ENCODE measurements around the gene DUXA.
"Not testable (repeated sequence)": the region's sequence is repeated elsewhere in the genome, so short reads cannot be mapped to it uniquely, and the experiment has no call there.

The DUXA gene

GRCh38 chr19:57135797-57136196 is 31.5 kb downstream of the DUXA start:
- Histone ChIP-seq H3K9me3 (ENCODE audit: insufficient read depth, low read length) (no peaks in the 10 kb centered on the region), H3K4me1 (ENCODE audit: insufficient read depth, insufficient read length) (no peaks in the 10 kb centered on the region), H3K36me3 (ENCODE audit: insufficient read depth, insufficient read length, low read length) (no peaks in the 10 kb centered on the region), H3K4me3 (ENCODE audit: insufficient read length, low read depth) (no peak overlapping the region), H3K27me3 (ENCODE audit: insufficient read depth, insufficient read length) (no peaks in the 10 kb centered on the region), H3K9ac (ENCODE audit: insufficient read length, low read depth) (no peak overlapping the region)
- no peak for DNase-seq (ENCODE audit: low read depth, low spot score)
- no peak for TF ChIP-seq ZNF274 (IDR thresholded peaks at IDR 0.05; ENCODE audit: low read depth, low read length)

DNA sequence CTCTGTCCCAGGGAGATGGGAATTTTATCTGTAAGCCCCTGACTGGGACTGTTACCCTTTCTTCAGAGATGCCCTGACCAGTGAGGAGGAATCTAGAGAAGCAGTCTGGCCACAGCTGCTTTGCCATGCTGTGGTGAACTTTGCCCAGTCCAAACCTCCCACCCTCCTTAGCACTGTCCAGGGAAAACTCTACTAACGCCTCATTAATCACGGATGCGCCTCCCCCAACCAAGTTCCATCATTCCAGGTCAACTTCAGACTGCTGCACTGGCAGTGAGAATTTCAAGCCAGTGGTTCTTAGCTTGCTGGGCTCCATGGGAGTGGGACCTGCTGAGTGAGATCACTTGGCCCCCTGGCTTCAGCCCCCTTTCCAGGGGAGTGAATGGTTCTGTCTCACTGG is 39.9 kb downstream of the DUXA start:
- H3K9me3 ChIP-seq (ENCODE audit: insufficient read depth, low read length); H3K27me3 ChIP-seq (ENCODE audit: insufficient read depth, insufficient read length): not testable (repeated sequence)

GRCh38 chr19:57123882-57124281 is 43.4 kb downstream of the DUXA start:
- Histone ChIP-seq H3K36me3 (ENCODE audit: insufficient read depth, insufficient read length, low read length) (no peaks in the 10 kb centered on the region), H3K9ac (ENCODE audit: insufficient read length, low read depth) (no peak overlapping the region), H3K4me3 (ENCODE audit: insufficient read length, low read depth) (no peak overlapping the region), H3K4me1 (ENCODE audit: insufficient read depth, insufficient read length) (no peaks in the 10 kb centered on the region), H3K9me3 (ENCODE audit: insufficient read depth, low read length) (no peaks in the 10 kb centered on the region), H3K27me3 (ENCODE audit: insufficient read depth, insufficient read length) (peaks cover 9% of the 10 kb centered on the region)
- TF ChIP-seq SUZ12 (IDR thresholded peaks at IDR 0.05; ENCODE audit: extremely low read depth, insufficient read depth, insufficient read length): no peak
- no peak for TF ChIP-seq YY1 (IDR thresholded peaks at IDR 0.05; ENCODE audit: insufficient read depth, insufficient read length)
- no peak for TF ChIP-seq ZNF274 (IDR thresholded peaks at IDR 0.05; ENCODE audit: low read depth, low read length)
- DNase-seq (ENCODE audit: low read depth, low spot score): no peak

More for the DNA sequence above, 39.9 kb downstream of the DUXA start:
- not testable (repeated sequence) for H3K36me3 ChIP-seq (ENCODE audit: insufficient read depth, insufficient read length, low read length); H3K9ac ChIP-seq (ENCODE audit: insufficient read length, low read depth); H3K4me1 ChIP-seq (ENCODE audit: insufficient read depth, insufficient read length); DNase-seq (ENCODE audit: low read depth, low spot score); H3K4me3 ChIP-seq (ENCODE audit: insufficient read length, low read depth)

DNA sequence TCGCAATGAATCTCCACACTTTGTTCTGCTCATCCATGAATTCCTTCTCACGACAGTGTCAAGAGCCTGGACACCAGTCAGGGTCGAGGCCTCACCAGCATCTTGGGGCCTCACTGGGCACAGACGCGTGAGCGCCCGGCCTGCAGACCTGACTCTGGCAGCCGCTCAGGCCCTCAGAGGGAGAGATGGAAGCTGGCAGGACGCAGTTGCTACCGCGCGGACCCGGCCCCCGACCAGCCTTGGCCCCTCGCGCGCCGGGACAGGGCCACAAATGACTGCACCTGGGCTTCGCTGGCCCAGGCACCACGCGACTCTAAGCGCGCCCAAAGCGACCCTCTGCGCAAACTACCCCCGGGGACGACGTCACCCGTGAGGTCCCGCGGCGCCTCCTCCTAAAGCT is 48.4 kb downstream of the DUXA start:
- no peak for TF ChIP-seq ZNF274 (IDR thresholded peaks at IDR 0.05; ENCODE audit: low read depth, low read length)
- TF ChIP-seq YY1 (IDR thresholded peaks at IDR 0.05; ENCODE audit: insufficient read depth, insufficient read length): no peak
- TF ChIP-seq SUZ12 (IDR thresholded peaks at IDR 0.05; ENCODE audit: extremely low read depth, insufficient read depth, insufficient read length): no peak
- no peak for DNase-seq (ENCODE audit: low read depth, low spot score)
- Histone ChIP-seq H3K4me1 (ENCODE audit: insufficient read depth, insufficient read length) (no peaks in the 10 kb centered on the region), H3K36me3 (ENCODE audit: insufficient read depth, insufficient read length, low read length) (no peaks in the 10 kb centered on the region), H3K27me3 (ENCODE audit: insufficient read depth, insufficient read length) (peaks cover 9% of the 10 kb centered on the region), H3K4me3 (ENCODE audit: insufficient read length, low read depth) (no peak overlapping the region), H3K9ac (ENCODE audit: insufficient read length, low read depth) (no peak overlapping the region), H3K9me3 (ENCODE audit: insufficient read depth, low read length) (no peaks in the 10 kb centered on the region)

DNA sequence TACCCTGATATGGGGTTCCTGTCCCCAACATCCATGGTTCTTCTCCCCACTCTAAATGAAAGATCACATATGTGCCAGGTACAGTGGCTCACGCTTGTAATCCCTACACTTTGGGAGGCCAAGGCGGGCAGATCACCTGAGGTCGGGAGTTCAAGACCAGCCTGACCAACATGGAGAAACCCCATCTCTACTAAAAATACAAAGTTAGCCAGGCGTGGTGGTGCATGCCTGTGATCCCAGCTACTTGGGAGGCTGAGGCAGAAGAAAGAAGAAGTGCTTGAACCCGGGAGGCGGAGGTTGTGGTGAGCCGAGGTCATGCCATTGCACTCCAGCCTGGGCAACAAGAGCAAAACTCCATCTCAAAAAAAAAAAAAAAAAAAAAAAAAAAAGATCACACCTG is 53.8 kb downstream of the DUXA start:
- not testable (repeated sequence) for H3K27me3 ChIP-seq (ENCODE audit: insufficient read depth, insufficient read length); H3K9ac ChIP-seq (ENCODE audit: insufficient read length, low read depth); H3K4me1 ChIP-seq (ENCODE audit: insufficient read depth, insufficient read length); H3K36me3 ChIP-seq (ENCODE audit: insufficient read depth, insufficient read length, low read length); DNase-seq (ENCODE audit: low read depth, low spot score); H3K4me3 ChIP-seq (ENCODE audit: insufficient read length, low read depth)
- peaks cover 42% of the 10 kb centered on the region for H3K9me3 ChIP-seq (ENCODE audit: insufficient read depth, low read length)

GRCh38 chr19:57111329-57111644 is 56.0 kb downstream of the DUXA start:
- no peak overlapping the region for H3K4me3 ChIP-seq (ENCODE audit: insufficient read length, low read depth)
- TF ChIP-seq YY1 (IDR thresholded peaks at IDR 0.05; ENCODE audit: insufficient read depth, insufficient read length) (no peak), SUZ12 (IDR thresholded peaks at IDR 0.05; ENCODE audit: extremely low read depth, insufficient read depth, insufficient read length) (no peak), ZNF274 (IDR thresholded peaks at IDR 0.05; ENCODE audit: low read depth, low read length) (no peak; the same call in 1 of the 2 replicates)
- H3K9ac ChIP-seq (ENCODE audit: insufficient read length, low read depth): no peak overlapping the region
- H3K9me3 ChIP-seq (ENCODE audit: insufficient read depth, low read length): peaks cover 53% of the 10 kb centered on the region
- H3K27me3 ChIP-seq (ENCODE audit: insufficient read depth, insufficient read length): peaks cover 14% of the 10 kb centered on the region
- no peaks in the 10 kb centered on the region for H3K4me1 ChIP-seq (ENCODE audit: insufficient read depth, insufficient read length)
- no peak for DNase-seq (ENCODE audit: low read depth, low spot score)
- no peaks in the 10 kb centered on the region for H3K36me3 ChIP-seq (ENCODE audit: insufficient read depth, insufficient read length, low read length)

DNA sequence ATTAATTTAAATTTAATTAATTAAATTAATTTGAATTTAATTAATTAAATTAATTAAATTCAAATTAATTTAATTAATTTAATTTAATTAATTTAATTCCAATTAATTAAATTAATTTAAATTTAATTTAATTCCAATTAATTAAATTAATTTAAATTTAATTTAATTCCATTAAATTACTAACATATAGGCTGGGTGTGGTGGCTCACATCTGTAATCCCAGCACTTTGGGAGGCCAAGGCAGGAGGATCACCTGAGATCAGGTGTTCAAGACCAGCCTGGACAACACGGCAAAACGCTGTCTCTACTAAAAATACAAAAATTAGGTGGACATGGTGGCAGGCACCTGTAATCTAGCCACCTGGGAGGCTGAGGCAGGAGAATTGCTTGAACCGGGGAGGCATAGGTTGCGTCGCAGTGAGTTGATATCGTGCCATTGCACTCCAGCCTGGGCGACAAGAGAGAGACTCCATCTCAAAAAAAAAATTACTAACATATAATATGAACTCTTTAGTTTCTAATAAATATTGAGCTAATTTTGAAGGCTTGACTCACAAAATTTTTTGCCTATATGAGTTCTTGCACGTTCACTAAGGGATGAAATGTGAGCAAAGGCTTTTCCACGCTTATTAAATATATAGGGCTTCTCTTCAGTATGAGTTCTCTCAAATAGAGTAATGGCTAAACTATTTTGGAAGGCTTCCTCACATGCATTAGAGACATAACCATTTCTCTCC is 56.5 kb downstream of the DUXA start:
- no peak overlapping the region for H3K9ac ChIP-seq (ENCODE audit: insufficient read length, low read depth)
- H3K27me3 ChIP-seq (ENCODE audit: insufficient read depth, insufficient read length): peaks cover 19% of the 10 kb centered on the region
- no peak overlapping the region for H3K4me3 ChIP-seq (ENCODE audit: insufficient read length, low read depth)
- H3K4me1 ChIP-seq (ENCODE audit: insufficient read depth, insufficient read length): no peaks in the 10 kb centered on the region
- no peaks in the 10 kb centered on the region for H3K36me3 ChIP-seq (ENCODE audit: insufficient read depth, insufficient read length, low read length)
- TF ChIP-seq ZNF274 (IDR thresholded peaks at IDR 0.05; ENCODE audit: low read depth, low read length) (peak; percentile 84), YY1 (IDR thresholded peaks at IDR 0.05; ENCODE audit: insufficient read depth, insufficient read length) (no peak)
- DNase-seq (ENCODE audit: low read depth, low spot score): no peak
- peaks cover 53% of the 10 kb centered on the region for H3K9me3 ChIP-seq (ENCODE audit: insufficient read depth, low read length)

GRCh38 chr19:57106722-57107235 is 60.5 kb downstream of the DUXA start:
- H3K36me3 ChIP-seq (ENCODE audit: insufficient read depth, insufficient read length, low read length): no peaks in the 10 kb centered on the region
- TF ChIP-seq SUZ12 (IDR thresholded peaks at IDR 0.05; ENCODE audit: extremely low read depth, insufficient read depth, insufficient read length): no peak
- no peak for TF ChIP-seq YY1 (IDR thresholded peaks at IDR 0.05; ENCODE audit: insufficient read depth, insufficient read length)
- no peak for TF ChIP-seq ZNF274 (IDR thresholded peaks at IDR 0.05; ENCODE audit: low read depth, low read length)
- H3K4me3 ChIP-seq (ENCODE audit: insufficient read length, low read depth): peak overlapping the region; percentile 39
- H3K27me3 ChIP-seq (ENCODE audit: insufficient read depth, insufficient read length): peaks cover 33% of the 10 kb centered on the region
- peaks cover 37% of the 10 kb centered on the region for H3K9me3 ChIP-seq (ENCODE audit: insufficient read depth, low read length)
- DNase-seq (ENCODE audit: low read depth, low spot score): no peak
- peak overlapping the region; percentile 10 for H3K9ac ChIP-seq (ENCODE audit: insufficient read length, low read depth)
- no peaks in the 10 kb centered on the region for H3K4me1 ChIP-seq (ENCODE audit: insufficient read depth, insufficient read length)
